Measurements from ENCODE around the gene CAPN2. TPM values are rescaled to one million over a fixed set of nuclear protein-coding genes. Genes with fewer than 3 reads are reported as not detected.

The CAPN2 gene
- total RNA-seq, 1 experiment from 2014 or later, result 155 TPM

- Histone ChIP-seq H3K4me1 (replicated peaks) (peaks cover 51% of the 10 kb centered on the region), H3K36me3 (peaks cover 88% of the 10 kb centered on the region), H3K9me3 (replicated peaks) (no peaks in the 10 kb centered on the region), H3K4me3 (no peak overlapping the region), H3K27ac (no peak overlapping the region), H3K27me3 (replicated peaks) (no peaks in the 10 kb centered on the region)
- peak in 1 of 2 experiments; percentile 4 for DNase-seq (ENCODE audit: low read depth in 1 of 2, low spot score in 2 of 2)
Measured at GRCh38 chr1:223775054-223775453, 62.7 kb downstream of the CAPN2 start.

DNA sequence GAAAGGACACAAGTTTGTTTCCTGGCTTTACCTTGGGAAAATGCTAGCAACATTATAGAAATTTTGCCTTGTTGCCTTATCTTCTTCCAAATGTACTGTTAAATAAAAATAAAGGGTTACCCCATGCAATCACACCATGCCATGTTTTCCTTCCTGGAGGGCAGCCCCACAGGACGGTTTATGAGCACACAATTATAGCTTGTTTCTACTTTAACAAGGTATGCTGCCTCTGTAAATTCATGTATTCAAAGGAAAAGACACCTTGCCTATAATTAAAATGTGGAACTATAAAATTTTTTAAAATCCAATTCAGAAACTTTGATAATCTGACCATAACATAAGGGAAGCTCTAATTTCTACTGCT is 63.4 kb downstream of the CAPN2 start:
- 0 out of 2 replicates have a peak overlapping the region, but pooled peaks have one; percentile 12 for H3K27ac ChIP-seq
- no peak overlapping the region for H3K4me3 ChIP-seq

DNA sequence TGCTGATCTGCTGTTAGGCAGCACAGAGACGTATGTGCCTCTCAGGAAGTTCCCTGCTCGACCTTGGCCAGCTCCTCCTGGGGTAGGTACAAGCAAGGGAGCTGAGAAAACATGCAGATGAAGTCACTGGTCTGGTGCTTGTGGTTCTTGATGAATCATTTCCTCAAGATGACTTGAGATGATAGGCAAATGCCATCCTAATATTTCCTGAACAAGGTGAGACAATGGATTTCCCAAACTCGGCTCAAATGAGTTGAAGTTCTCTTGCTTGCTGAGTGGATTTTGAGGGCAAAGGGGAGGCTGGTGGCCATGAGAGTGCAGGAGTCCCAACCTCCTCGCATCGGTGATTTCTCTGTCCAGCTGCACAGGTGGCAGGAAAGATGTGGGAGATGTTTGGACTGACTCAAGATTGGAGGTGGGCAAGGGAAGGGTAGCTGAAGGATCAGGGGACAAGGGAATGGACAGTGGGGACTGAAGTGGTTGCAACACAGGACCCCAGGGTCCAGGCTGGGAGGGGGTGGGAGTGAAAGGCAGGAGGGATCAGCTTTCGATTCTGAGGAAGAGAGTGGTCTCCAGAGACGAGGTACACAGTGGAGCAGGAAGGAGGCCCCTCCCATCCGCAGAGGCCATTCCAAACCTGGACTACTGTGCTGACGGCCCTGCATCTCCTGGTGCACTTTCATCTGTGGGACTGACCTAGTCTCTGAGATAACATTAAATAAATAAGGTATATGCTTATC is 63.9 kb downstream of the CAPN2 start:
- Histone ChIP-seq H3K4me1 (replicated peaks) (peaks cover 39% of the 10 kb centered on the region), H3K4me3 (no peak overlapping the region), H3K27me3 (replicated peaks) (no peaks in the 10 kb centered on the region), H3K9me3 (replicated peaks) (no peaks in the 10 kb centered on the region), H3K36me3 (peaks cover 88% of the 10 kb centered on the region), H3K27ac (0 out of 2 replicates have a peak overlapping the region, but pooled peaks have one; percentile 12)
- peak; percentile 46 to 65 for DNase-seq (ENCODE audit: low read depth in 1 of 2, low spot score in 2 of 2)

More for the DNA sequence above, 63.4 kb downstream of the CAPN2 start:
- DNase-seq (ENCODE audit: low read depth in 1 of 2, low spot score in 2 of 2), result no peak
- Histone ChIP-seq H3K27me3 (replicated peaks) (no peaks in the 10 kb centered on the region), H3K4me1 (replicated peaks) (peaks cover 44% of the 10 kb centered on the region), H3K9me3 (replicated peaks) (no peaks in the 10 kb centered on the region), H3K36me3 (peaks cover 88% of the 10 kb centered on the region)

DNA sequence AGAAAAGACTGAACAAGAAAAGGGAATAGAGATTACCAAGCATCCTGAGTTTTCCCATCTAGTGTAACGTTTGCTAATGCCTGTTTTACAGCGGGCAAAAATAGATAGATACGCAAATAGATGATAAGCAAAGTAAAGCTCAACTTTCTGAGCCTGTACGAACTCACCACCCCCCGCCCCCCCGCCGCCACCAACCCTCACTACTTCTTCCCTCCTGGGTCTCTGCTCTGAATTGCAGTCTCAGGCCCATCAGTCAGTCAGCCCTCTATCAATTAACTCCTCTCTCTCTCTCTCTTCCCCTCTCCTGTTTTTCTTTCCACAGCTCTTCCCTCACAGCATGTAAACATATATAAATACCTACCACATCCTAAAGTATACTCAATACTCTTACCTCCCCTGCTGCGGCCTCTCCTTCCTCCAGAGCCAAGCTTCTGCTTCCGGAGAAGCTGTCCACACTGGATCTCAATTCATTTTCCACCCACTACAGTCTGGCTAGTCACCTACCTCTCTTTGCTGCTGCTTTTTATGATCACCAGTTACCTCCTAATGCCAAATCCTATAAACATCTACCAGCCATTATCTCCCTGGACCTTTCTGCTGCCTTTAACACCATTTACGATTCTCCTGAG is 64.6 kb downstream of the CAPN2 start:
- Histone ChIP-seq H3K4me3 (no peak overlapping the region), H3K9me3 (replicated peaks) (no peaks in the 10 kb centered on the region), H3K27ac (no peak overlapping the region), H3K27me3 (replicated peaks) (no peaks in the 10 kb centered on the region), H3K36me3 (peaks cover 87% of the 10 kb centered on the region), H3K4me1 (replicated peaks) (peaks cover 32% of the 10 kb centered on the region)
- peak in 1 of 2 experiments; percentile 7 for DNase-seq (ENCODE audit: low read depth in 1 of 2, low spot score in 2 of 2)

GRCh38 chr1:223780318-223780717 is 68.0 kb downstream of the CAPN2 start:
- H3K27me3 ChIP-seq (replicated peaks), result no peaks in the 10 kb centered on the region
- H3K9me3 ChIP-seq (replicated peaks), result no peaks in the 10 kb centered on the region
- H3K4me3 ChIP-seq, result no peak overlapping the region
- peaks cover 79% of the 10 kb centered on the region for H3K36me3 ChIP-seq
- DNase-seq (ENCODE audit: low read depth in 1 of 2, low spot score in 2 of 2), result no peak
- H3K27ac ChIP-seq, result no peak overlapping the region
- H3K4me1 ChIP-seq (replicated peaks), result peaks cover 13% of the 10 kb centered on the region

- Histone ChIP-seq H3K9me3 (replicated peaks) (no peaks in the 10 kb centered on the region), H3K4me1 (replicated peaks) (peaks cover 7% of the 10 kb centered on the region), H3K36me3 (peaks cover 74% of the 10 kb centered on the region), H3K27ac (no peak overlapping the region), H3K27me3 (replicated peaks) (no peaks in the 10 kb centered on the region), H3K4me3 (no peak overlapping the region)
- DNase-seq (ENCODE audit: low read depth in 1 of 2, low spot score in 2 of 2), result peak in 1 of 2 experiments; percentile 13
Measured at GRCh38 chr1:223780949-223781348, 68.6 kb downstream of the CAPN2 start.

DNA sequence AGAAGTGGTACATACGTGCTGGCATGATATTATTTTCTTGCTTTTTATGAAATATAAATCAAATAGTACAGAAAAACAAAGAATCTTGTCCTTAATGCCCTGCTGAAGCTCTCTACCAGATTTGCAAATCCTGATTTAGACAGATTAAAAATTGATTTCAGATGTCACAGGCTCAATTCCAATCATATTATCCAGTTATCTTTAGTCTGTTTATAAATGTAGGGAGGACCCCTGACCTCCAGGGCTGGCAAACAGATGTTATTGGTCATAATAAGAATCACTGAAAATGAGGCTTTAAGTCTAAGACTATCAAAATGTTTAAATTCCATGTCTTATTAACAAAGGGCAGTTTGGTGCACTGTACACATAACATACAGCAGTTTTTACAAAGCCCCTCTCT is 71.3 kb downstream of the CAPN2 start:
- Histone ChIP-seq H3K27me3 (replicated peaks) (no peaks in the 10 kb centered on the region), H3K9me3 (replicated peaks) (no peaks in the 10 kb centered on the region), H3K36me3 (peaks cover 68% of the 10 kb centered on the region), H3K27ac (no peak overlapping the region), H3K4me3 (no peak overlapping the region), H3K4me1 (replicated peaks) (no peaks in the 10 kb centered on the region)
- DNase-seq (ENCODE audit: low read depth in 1 of 2, low spot score in 2 of 2), result no peak

GRCh38 chr1:223784541-223784940 is 72.2 kb downstream of the CAPN2 start:
- peaks cover 68% of the 10 kb centered on the region for H3K36me3 ChIP-seq
- no peaks in the 10 kb centered on the region for H3K9me3 ChIP-seq (replicated peaks)
- no peak for DNase-seq (ENCODE audit: low read depth in 1 of 2, low spot score in 2 of 2)
- H3K27me3 ChIP-seq (replicated peaks), result no peaks in the 10 kb centered on the region
- no peak overlapping the region for H3K27ac ChIP-seq
- no peaks in the 10 kb centered on the region for H3K4me1 ChIP-seq (replicated peaks)
- no peak overlapping the region for H3K4me3 ChIP-seq

DNA sequence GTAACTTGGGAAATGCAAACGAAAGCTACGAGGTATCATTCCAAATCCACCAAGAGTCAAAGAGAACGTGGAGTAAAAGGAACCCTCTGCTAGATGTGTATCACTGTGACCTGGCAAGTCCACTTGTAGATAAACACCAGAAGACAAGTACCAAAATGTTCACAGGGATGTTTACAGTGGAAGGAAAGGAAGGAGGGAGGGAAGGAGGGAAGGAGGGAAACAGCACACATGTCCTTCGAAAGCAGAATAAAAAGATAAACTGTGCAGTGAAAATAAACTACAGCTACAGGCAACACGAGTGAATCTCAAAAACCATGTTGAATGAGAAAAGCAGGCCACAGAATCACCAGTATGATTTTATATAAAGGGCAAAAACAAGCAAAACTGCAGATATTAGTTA is 73.5 kb downstream of the CAPN2 start:
- Histone ChIP-seq H3K36me3 (peaks cover 56% of the 10 kb centered on the region), H3K4me3 (no peak overlapping the region), H3K9me3 (replicated peaks) (no peaks in the 10 kb centered on the region), H3K27me3 (replicated peaks) (no peaks in the 10 kb centered on the region), H3K27ac (no peak overlapping the region), H3K4me1 (replicated peaks) (no peaks in the 10 kb centered on the region)
- no peak for DNase-seq (ENCODE audit: low read depth in 1 of 2, low spot score in 2 of 2)

DNA sequence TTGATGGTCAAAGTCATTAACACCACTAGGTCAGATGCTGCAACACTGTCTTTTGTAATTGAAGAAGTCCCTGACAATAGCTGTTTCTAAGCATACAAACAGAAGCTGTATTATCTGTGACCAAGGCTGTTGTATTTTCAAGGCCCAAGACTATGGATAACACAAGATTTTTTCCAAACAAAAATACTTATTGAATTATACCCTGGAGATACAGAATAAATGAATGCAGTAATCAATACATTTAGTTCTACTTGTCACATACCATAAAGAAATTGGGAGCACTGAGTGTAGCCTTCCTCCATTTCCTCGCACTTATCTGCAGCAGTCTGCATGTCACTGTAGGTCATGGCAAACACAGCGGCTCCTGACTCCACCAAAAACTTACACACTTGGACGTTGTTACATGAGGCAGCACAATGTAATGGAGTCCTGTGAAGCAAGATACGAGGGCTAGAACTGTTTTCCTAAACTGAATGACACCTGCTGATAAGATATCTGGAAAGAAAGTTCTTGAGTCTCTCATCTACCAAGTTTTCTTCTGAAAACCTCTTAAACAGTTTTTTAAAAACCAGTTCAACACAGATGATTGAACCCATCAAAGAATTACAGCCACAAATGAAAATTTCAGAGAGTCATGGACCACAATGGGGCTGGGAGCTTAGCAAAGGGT is 76.5 kb downstream of the CAPN2 start:
- no peaks in the 10 kb centered on the region for H3K27me3 ChIP-seq (replicated peaks)
- H3K9me3 ChIP-seq (replicated peaks), result no peaks in the 10 kb centered on the region
- no peak overlapping the region for H3K27ac ChIP-seq
- H3K36me3 ChIP-seq, result peaks cover 39% of the 10 kb centered on the region
- no peak for DNase-seq (ENCODE audit: low read depth in 1 of 2, low spot score in 2 of 2)
- no peaks in the 10 kb centered on the region for H3K4me1 ChIP-seq (replicated peaks)
- H3K4me3 ChIP-seq, result no peak overlapping the region

GRCh38 chr1:223792046-223792445 is 79.7 kb downstream of the CAPN2 start:
- no peak overlapping the region for H3K4me3 ChIP-seq
- no peaks in the 10 kb centered on the region for H3K9me3 ChIP-seq (replicated peaks)
- no peak for DNase-seq (ENCODE audit: low read depth in 1 of 2, low spot score in 2 of 2)
- no peak overlapping the region for H3K27ac ChIP-seq
- peaks cover 36% of the 10 kb centered on the region for H3K36me3 ChIP-seq
- H3K27me3 ChIP-seq (replicated peaks), result no peaks in the 10 kb centered on the region
- no peaks in the 10 kb centered on the region for H3K4me1 ChIP-seq (replicated peaks)

DNA sequence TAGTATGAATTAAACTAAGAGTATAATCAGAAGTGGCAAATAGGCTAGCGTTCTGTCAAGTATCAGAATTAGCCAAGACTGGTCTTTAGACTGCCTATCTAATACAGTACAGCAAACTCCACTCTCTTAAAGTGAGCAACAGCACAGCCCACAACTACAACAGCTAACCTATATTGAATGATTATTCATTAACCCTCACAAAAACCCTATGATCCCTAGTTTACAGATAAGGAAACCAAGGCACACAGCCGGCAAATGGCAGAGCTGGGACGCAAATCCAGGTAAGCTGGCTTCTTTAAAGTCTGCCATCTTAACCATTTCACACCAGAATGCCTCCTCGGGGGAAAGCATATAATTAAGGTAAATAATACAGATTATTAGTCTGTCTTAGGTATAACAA is 81.4 kb downstream of the CAPN2 start:
- Histone ChIP-seq H3K27me3 (replicated peaks) (no peaks in the 10 kb centered on the region), H3K4me1 (replicated peaks) (no peaks in the 10 kb centered on the region), H3K9me3 (replicated peaks) (no peaks in the 10 kb centered on the region), H3K4me3 (no peak overlapping the region), H3K36me3 (peaks cover 39% of the 10 kb centered on the region), H3K27ac (no peak overlapping the region)
- DNase-seq (ENCODE audit: low read depth in 1 of 2, low spot score in 2 of 2), result no peak

GRCh38 chr1:223794136-223794880 is 82.0 kb downstream of the CAPN2 start:
- Histone ChIP-seq H3K9me3 (replicated peaks) (no peaks in the 10 kb centered on the region), H3K36me3 (peaks cover 37% of the 10 kb centered on the region), H3K4me3 (no peak overlapping the region), H3K27me3 (replicated peaks) (no peaks in the 10 kb centered on the region), H3K4me1 (replicated peaks) (no peaks in the 10 kb centered on the region), H3K27ac (no peak overlapping the region)
- DNase-seq (ENCODE audit: low read depth in 1 of 2, low spot score in 2 of 2), result no peak

Measured in SJSA1 (cell line).